MM.1S (cell line): ENCODE results near the gene SSC5D.

Source experiments
- DNase-seq: peaks from one replicate; pipeline ENCODE4 v3.0.0-alpha.2; 2015
- H2AFZ ChIP-seq: fragments of 300-600 bp; sonication (generic); 2 replicates; pipeline ENCODE4 v1.6.0; 2016; ENCODE audit warnings: antibody characterized with exemption, low read length
- H3F3A ChIP-seq: fragments of 300-600 bp; sonication (generic); 2 replicates; pipeline ENCODE4 v1.6.1; 2016; ENCODE audit warnings: mild to moderate bottlenecking, antibody characterized with exemption, low read length, moderate library complexity, mixed read lengths; ENCODE audit not compliant: insufficient read depth
- H3K27ac ChIP-seq: fragments of 300-600 bp; sonication (generic); 2 replicates; pipeline ENCODE4 v1.5.1; 2016; ENCODE audit warnings: mild to moderate bottlenecking, low read length
- H3K27me3 ChIP-seq: fragments of 300-600 bp; sonication (generic); replicated peaks from 2 replicates; pipeline ENCODE4 v1.6.0; 2016; ENCODE audit warnings: low read length; ENCODE audit not compliant: insufficient read depth
- H3K36me3 ChIP-seq: fragments of 300-600 bp; sonication (generic); replicated peaks from 2 replicates; pipeline ENCODE4 v1.6.1; 2016; ENCODE audit warnings: mild to moderate bottlenecking, low read length, mixed read lengths; ENCODE audit not compliant: insufficient read depth
- H3K4me1 ChIP-seq: fragments of 300-600 bp; sonication (generic); 2 replicates; pipeline ENCODE4 v1.6.1; 2016; ENCODE audit warnings: low read length, mixed read lengths
- H3K4me2 ChIP-seq: fragments of 300-600 bp; sonication (generic); 2 replicates; pipeline ENCODE4 v1.6.0; 2016; ENCODE audit warnings: low read depth, low read length
- H3K4me3 ChIP-seq: fragments of 300-600 bp; sonication (generic); 2 replicates; pipeline ENCODE4 v1.5.1; 2016; ENCODE audit warnings: low read length, mixed read lengths
- H3K79me2 ChIP-seq: fragments of 300-600 bp; sonication (generic); 2 replicates; pipeline ENCODE4 v1.6.1; 2016; ENCODE audit warnings: mixed run types, low read length, mixed read lengths
- H3K9ac ChIP-seq: fragments of 300-600 bp; sonication (generic); 2 replicates; pipeline ENCODE4 v1.6.1; 2016; ENCODE audit warnings: low read length, mixed read lengths
- H3K9me2 ChIP-seq: fragments of 300-600 bp; sonication (generic); replicated peaks from 2 replicates; pipeline ENCODE4 v1.6.1; 2016; ENCODE audit warnings: mild to moderate bottlenecking, low read length, mixed read lengths; ENCODE audit not compliant: insufficient read depth
- H3K9me3 ChIP-seq: fragments of 300-600 bp; sonication (generic); replicated peaks from 2 replicates; pipeline ENCODE4 v1.6.1; 2016; ENCODE audit warnings: mild to moderate bottlenecking, low read length, mixed read lengths; ENCODE audit not compliant: insufficient read depth
- H4K20me1 ChIP-seq: fragments of 300-600 bp; sonication (generic); 2 replicates; pipeline ENCODE4 v1.6.1; 2016; ENCODE audit warnings: mild to moderate bottlenecking, low read length, moderate library complexity, mixed read lengths; ENCODE audit not compliant: insufficient read depth
- EZH2 ChIP-seq: fragments of 300-600 bp; sonication (generic); optimal IDR thresholded peaks from 2 replicates; pipeline ENCODE3; 2017; ENCODE audit warnings: low read depth, mild to moderate bottlenecking, antibody characterized with exemption, low read length, mixed read lengths
- EZH2phosphoT487 ChIP-seq: fragments of 300-600 bp; sonication (generic); IDR thresholded peaks from 2 replicates; pipeline ENCODE4 v1.6.1; 2018; ENCODE audit warnings: antibody characterized with exemption, low read length
- TF ChIP-seq, protein P1 (sequence below): fragments of 300-600 bp; sonication (generic); IDR thresholded peaks from 2 replicates; pipeline ENCODE4 v1.5.1; 2016; ENCODE audit warnings: antibody characterized with exemption, low read length, mixed read lengths

The SSC5D gene

DNA sequence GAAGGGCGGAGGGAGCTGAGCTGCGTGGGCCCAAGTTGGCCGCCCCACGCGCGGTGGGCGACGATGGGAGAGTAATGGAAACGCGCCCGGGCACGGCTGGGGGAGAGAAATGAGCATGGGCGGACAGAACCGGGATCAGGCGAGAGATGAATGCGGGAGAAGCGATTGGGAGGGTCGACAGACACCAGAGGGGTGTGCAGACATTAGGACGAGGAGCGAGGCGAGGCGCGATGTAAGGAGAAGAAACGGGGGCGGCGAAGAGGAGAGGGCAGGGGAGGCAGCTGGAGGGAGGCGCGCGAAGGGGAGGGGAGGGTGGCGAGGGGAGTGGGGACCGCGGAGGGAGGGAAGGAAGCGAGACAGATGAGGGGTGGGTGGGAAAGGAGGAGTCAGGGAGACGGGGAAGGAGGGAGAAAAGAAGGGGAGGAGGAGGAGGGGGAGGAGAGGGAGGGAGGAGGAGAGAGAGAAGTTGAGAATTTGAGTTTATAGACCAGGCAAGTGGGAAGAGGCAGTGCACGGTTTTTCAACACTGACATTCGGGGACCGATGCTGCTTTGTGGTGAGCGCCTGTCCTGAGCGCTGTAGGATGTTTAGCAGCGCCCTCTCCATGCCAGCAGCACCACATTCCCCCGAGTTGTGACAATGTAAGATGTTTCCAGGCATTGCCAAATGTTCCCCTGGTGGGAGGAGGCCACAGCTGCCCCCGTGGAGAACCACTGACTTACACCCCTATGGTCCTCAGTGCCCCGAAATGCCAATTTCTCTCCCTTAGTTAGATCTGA, 45.0 kb upstream of the SSC5D start, which contains the start of gene SHISA7:
SHISA7 (minus strand) TSS at position 256 of the 779 bp plus-strand sequence. CDS start 437 bp downstream, outside the sequence.
- no peak within 1 kb of the TSS for H3K9ac ChIP-seq
- no peak within 1 kb of the TSS for H2AFZ ChIP-seq
- no peaks in the 10 kb centered on the region for H3K9me2 ChIP-seq
- H3K27me3 ChIP-seq, result peaks cover 69% of the 10 kb centered on the region
- no peaks in the 10 kb centered on the region for H3F3A ChIP-seq
- no peaks in the 10 kb centered on the region for H3K36me3 ChIP-seq
- no peak within 1 kb of the TSS for H3K4me2 ChIP-seq
- no peaks in the 10 kb centered on the region for H3K79me2 ChIP-seq
- H4K20me1 ChIP-seq, result no peaks in the 10 kb centered on the region
- no peaks in the 10 kb centered on the region for H3K4me1 ChIP-seq
- no peak for DNase-seq
- H3K9me3 ChIP-seq, result no peaks in the 10 kb centered on the region
- no peak within 1 kb of the TSS for H3K4me3 ChIP-seq
- no peak within 1 kb of the TSS for H3K27ac ChIP-seq
- no peak for TF ChIP-seq EZH2phosphoT487
- TF ChIP-seq EZH2, result peak; percentile 18

DNA sequence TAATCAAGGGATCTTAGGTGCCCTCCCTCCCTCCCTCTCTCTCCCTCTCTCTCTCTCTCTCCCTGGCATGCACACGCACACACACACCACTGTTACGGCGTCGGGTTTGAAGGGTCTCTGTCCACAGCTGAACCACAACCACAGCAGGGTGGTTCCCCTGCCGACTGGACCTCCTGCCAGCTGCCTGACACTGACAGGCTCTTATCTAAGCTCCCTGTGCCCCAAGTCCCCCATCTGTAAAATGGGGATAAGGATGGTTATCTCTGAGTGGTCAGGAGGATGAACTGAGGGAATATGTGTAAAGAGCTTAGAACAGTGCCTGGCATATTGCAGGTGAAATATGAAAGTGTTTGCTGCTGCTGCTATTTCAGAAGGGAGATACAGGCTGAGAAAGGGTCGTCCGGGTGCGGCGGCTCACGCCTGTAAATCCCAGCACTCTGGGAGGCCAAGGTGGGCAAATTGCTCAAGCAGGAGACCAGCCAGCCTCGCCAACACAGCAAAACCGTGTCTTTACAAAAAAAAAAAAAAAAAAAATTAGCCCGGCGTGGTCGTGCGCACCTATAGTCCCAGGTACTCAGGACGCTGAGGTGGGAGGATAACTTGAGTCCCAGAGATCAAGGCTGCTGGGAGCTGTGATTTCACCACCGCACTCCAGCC, 44.3 kb upstream of the SSC5D start:
- Histone ChIP-seq H4K20me1 (no peaks in the 10 kb centered on the region), H3K27me3 (peaks cover 67% of the 10 kb centered on the region), H3K4me3 (no peak overlapping the region), H3K79me2 (no peaks in the 10 kb centered on the region), H3K27ac (no peak overlapping the region), H2AFZ (no peak overlapping the region), H3K36me3 (no peaks in the 10 kb centered on the region), H3K9me2 (no peaks in the 10 kb centered on the region), H3K4me2 (no peak overlapping the region), H3K9me3 (no peaks in the 10 kb centered on the region), H3K4me1 (no peaks in the 10 kb centered on the region), H3F3A (no peaks in the 10 kb centered on the region), H3K9ac (no peak overlapping the region)
- TF ChIP-seq, protein P1, sequence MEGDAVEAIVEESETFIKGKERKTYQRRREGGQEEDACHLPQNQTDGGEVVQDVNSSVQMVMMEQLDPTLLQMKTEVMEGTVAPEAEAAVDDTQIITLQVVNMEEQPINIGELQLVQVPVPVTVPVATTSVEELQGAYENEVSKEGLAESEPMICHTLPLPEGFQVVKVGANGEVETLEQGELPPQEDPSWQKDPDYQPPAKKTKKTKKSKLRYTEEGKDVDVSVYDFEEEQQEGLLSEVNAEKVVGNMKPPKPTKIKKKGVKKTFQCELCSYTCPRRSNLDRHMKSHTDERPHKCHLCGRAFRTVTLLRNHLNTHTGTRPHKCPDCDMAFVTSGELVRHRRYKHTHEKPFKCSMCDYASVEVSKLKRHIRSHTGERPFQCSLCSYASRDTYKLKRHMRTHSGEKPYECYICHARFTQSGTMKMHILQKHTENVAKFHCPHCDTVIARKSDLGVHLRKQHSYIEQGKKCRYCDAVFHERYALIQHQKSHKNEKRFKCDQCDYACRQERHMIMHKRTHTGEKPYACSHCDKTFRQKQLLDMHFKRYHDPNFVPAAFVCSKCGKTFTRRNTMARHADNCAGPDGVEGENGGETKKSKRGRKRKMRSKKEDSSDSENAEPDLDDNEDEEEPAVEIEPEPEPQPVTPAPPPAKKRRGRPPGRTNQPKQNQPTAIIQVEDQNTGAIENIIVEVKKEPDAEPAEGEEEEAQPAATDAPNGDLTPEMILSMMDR, result no peak
- no peak for TF ChIP-seq EZH2
- no peak for DNase-seq

DNA sequence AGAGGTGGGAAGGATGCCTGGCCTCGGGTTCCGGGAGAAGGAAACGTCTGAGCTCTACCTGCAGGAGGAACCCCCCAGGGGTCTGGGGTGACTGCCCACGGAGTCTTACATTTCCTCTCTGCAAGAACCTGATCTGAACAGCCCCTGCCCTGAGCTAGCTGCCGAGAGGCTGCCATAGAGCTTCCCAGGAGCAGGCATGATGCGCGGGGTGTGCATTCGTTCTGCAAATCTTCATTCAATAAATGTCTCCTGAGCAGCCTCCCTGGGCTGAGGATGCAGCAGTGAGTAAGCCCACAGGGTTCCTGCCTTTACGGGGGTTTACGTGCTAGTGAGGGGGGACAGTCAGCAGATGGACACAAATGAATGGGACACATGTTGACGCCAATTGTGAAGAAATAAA, 43.6 kb upstream of the SSC5D start:
- Histone ChIP-seq H3K9me2 (no peaks in the 10 kb centered on the region), H3K79me2 (no peaks in the 10 kb centered on the region), H3F3A (no peaks in the 10 kb centered on the region), H3K27ac (no peak overlapping the region), H2AFZ (no peak overlapping the region), H3K27me3 (peaks cover 67% of the 10 kb centered on the region), H3K9ac (no peak overlapping the region), H4K20me1 (no peaks in the 10 kb centered on the region), H3K4me3 (no peak overlapping the region), H3K4me1 (no peaks in the 10 kb centered on the region), H3K9me3 (no peaks in the 10 kb centered on the region), H3K4me2 (no peak overlapping the region), H3K36me3 (no peaks in the 10 kb centered on the region)
- TF ChIP-seq, protein P1, result no peak
- TF ChIP-seq EZH2phosphoT487 (no peak), EZH2 (no peak)
- no peak for DNase-seq

DNA sequence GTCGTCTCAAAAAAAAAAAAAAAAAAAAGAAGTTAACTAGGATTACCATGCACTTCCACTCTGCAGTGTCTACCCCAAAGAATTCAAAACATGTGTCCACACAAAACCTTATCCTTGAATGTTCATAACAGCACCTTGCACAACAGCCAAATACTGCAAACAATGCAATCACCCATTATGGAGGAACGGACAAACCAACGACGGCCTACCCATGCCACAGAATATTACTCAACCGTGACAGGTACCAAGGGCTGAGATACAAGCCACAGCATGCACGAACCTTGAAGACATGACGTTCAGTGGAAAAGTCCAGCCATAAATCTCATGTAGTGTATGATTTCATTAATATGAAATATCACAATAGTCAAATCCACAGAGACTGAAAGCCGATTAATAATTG, 42.2 kb upstream of the SSC5D start:
- Histone ChIP-seq H3K4me2 (no peak overlapping the region), H3K4me1 (no peaks in the 10 kb centered on the region), H3K27ac (no peak overlapping the region), H3K27me3 (peaks cover 68% of the 10 kb centered on the region), H3K9ac (no peak overlapping the region), H3K36me3 (no peaks in the 10 kb centered on the region), H3K9me3 (no peaks in the 10 kb centered on the region), H3F3A (no peaks in the 10 kb centered on the region), H2AFZ (no peak overlapping the region), H3K4me3 (no peak overlapping the region), H3K9me2 (no peaks in the 10 kb centered on the region), H4K20me1 (no peaks in the 10 kb centered on the region), H3K79me2 (no peaks in the 10 kb centered on the region)
- TF ChIP-seq EZH2 (no peak), EZH2phosphoT487 (no peak)
- TF ChIP-seq, protein P1, result no peak
- no peak for DNase-seq
